SK-N-SH (cell line): ENCODE data around the gene P3H3. TPM values are rescaled to one million over a fixed set of nuclear protein-coding genes. Genes with fewer than 3 reads are reported as not detected.

Source experiments
- CTCF ChIA-PET: fragments of 300-600, 350-600 bp; formaldehyde crosslinking; extraction: SDS; loops from one replicate; lab custom pipeline; 2021; lab: Yijun Ruan, JAX
- POLR2A ChIA-PET: fragments of 350-600 bp; sonication (Branson Sonifier 250); formaldehyde crosslinking; extraction: SDS; loops from one replicate; lab custom pipeline; 2020; ENCODE audit warnings: antibody characterized with exemption, inconsistent platforms; lab: Yijun Ruan, JAX
- DNase-seq: peaks from one replicate; pipeline ENCODE4 v3.0.0; 2012
- H2AFZ ChIP-seq: fragments of 200-600 bp; sonication (generic); 2 replicates; pipeline ENCODE4 v1.8.1; 2016; ENCODE audit warnings: antibody characterized with exemption, mild to moderate bottlenecking, low read depth
- H3F3A ChIP-seq: fragments of 200-600 bp; sonication (generic); replicated peaks from 2 replicates; pipeline ENCODE3; 2016; ENCODE audit warnings: antibody characterized with exemption, mild to moderate bottlenecking; ENCODE audit not compliant: insufficient read depth
- H3K27ac ChIP-seq, 2 experiments: fragments of 200-500 bp in 1 of 2; fragments of 200-600 bp in 1 of 2; sonication (Bioruptor generic) in 1 of 2; sonication (generic), shearing (Covaris generic) in 1 of 2; 2 replicates each; pipeline versions ENCODE4 v1.5.1 to v1.6.1; 2014 to 2016; ENCODE audit warnings: low read depth in 2 of 2, inconsistent platforms in 1 of 2, low read length in 1 of 2, mild to moderate bottlenecking in 1 of 2, mixed read lengths in 1 of 2
- H3K27me3 ChIP-seq: fragments of 200-600 bp; sonication (generic), shearing (Covaris generic); 2 replicates; pipeline ENCODE4 v1.6.1; 2016; ENCODE audit warnings: mixed run types; ENCODE audit not compliant: insufficient read depth
- H3K36me3 ChIP-seq, 2 experiments: fragments of 200-500 bp in 1 of 2; fragments of 200-600 bp in 1 of 2; sonication (Bioruptor generic) in 1 of 2; sonication (generic) in 1 of 2; replicated peaks in 1 of 2; 2 replicates each; pipeline versions ENCODE3 to v1.5.1; 2014 to 2016; ENCODE audit warnings: low read length in 1 of 2, mild to moderate bottlenecking in 1 of 2; ENCODE audit not compliant: insufficient read depth in 2 of 2, control insufficient read depth in 1 of 2
- H3K4me1 ChIP-seq, 2 experiments: fragments of 200-500 bp in 1 of 2; fragments of 200-600 bp in 1 of 2; sonication (Bioruptor generic) in 1 of 2; sonication (generic), shearing (Covaris generic) in 1 of 2; 2 replicates each; pipeline versions ENCODE4 v1.5.1 to v1.6.1; 2014 to 2016; ENCODE audit warnings: low read depth in 1 of 2, low read length in 1 of 2, mixed run types in 1 of 2; ENCODE audit not compliant: insufficient read depth in 2 of 2, control insufficient read depth in 1 of 2
- H3K4me2 ChIP-seq: fragments of 200-600 bp; sonication (generic), shearing (Covaris generic); 2 replicates; pipeline ENCODE4 v1.6.1; 2017; ENCODE audit warnings: mixed run types
- H3K4me3 ChIP-seq, 2 experiments: fragments of 200-500 bp in 1 of 2; fragments of 200-600 bp in 1 of 2; sonication (Bioruptor generic) in 1 of 2; sonication (generic), shearing (Covaris generic) in 1 of 2; 2 replicates each; pipeline versions ENCODE4 v1.5.1 to v1.8.1; 2014 to 2016; ENCODE audit warnings: low read depth in 2 of 2, inconsistent platforms in 1 of 2, low read length in 1 of 2, mild to moderate bottlenecking in 1 of 2, mixed read lengths in 1 of 2, moderate library complexity in 1 of 2
- H3K79me2 ChIP-seq: fragments of 200-600 bp; sonication (generic); 2 replicates; pipeline ENCODE4 v1.8.1; 2017; ENCODE audit warnings: mild to moderate bottlenecking; ENCODE audit not compliant: insufficient read depth
- H3K9ac ChIP-seq: fragments of 200-600 bp; sonication (generic); 2 replicates; pipeline ENCODE4 v1.6.1; 2017; ENCODE audit warnings: mixed run types
- H3K9me2 ChIP-seq: fragments of 200-600 bp; sonication (generic); 2 replicates; pipeline ENCODE4 v1.6.1; 2017; ENCODE audit warnings: mixed run types
- H3K9me3 ChIP-seq: fragments of 200-600 bp; sonication (generic); 2 replicates; pipeline ENCODE4 v1.6.1; 2017; ENCODE audit warnings: mixed run types, mild to moderate bottlenecking, moderate library complexity
- H4K20me1 ChIP-seq: fragments of 200-600 bp; sonication (generic); 2 replicates; pipeline ENCODE4 v1.6.1; 2017; ENCODE audit warnings: mild to moderate bottlenecking, mixed run types; ENCODE audit not compliant: insufficient read depth
- EP300 ChIP-seq, 2 experiments: IDR thresholded peaks; 2 replicates each; pipeline versions ENCODE4 v1.4.0 to v1.6.1; 2012; ENCODE audit warnings: borderline replicate concordance in 1 of 2, low read depth in 1 of 2, low read length in 1 of 2
- FOSL2 ChIP-seq: IDR thresholded peaks from 2 replicates; pipeline ENCODE4 v1.4.0; 2012; ENCODE audit warnings: low read depth, mild to moderate bottlenecking, moderate library complexity, borderline replicate concordance
- FOXM1 ChIP-seq: IDR thresholded peaks from 2 replicates; pipeline ENCODE4 v1.4.0; 2012; ENCODE audit warnings: low read depth, mild to moderate bottlenecking
- GABPA ChIP-seq: IDR thresholded peaks from 2 replicates; pipeline ENCODE4 v1.4.0; 2012; ENCODE audit warnings: low read depth, mild to moderate bottlenecking
- JUND ChIP-seq: IDR thresholded peaks from 2 replicates; pipeline ENCODE4 v1.4.0; 2012
- MEF2A ChIP-seq: IDR thresholded peaks from 2 replicates; pipeline ENCODE4 v1.4.0; 2012; ENCODE audit warnings: low read depth, borderline replicate concordance
- NFIC ChIP-seq: IDR thresholded peaks from 2 replicates; pipeline ENCODE4 v1.4.0; 2012; ENCODE audit warnings: borderline replicate concordance
- POLR2AphosphoS5 ChIP-seq: IDR thresholded peaks from 2 replicates; pipeline ENCODE4 v1.6.1; 2012; ENCODE audit warnings: low read depth, low read length
- RAD21 ChIP-seq: IDR thresholded peaks from 2 replicates; pipeline ENCODE4 v1.6.1; 2012; ENCODE audit warnings: mild to moderate bottlenecking, low read length
- RCOR1 ChIP-seq: fragments of 150-350 bp; IDR thresholded peaks from 2 replicates; pipeline ENCODE4 v1.6.1; 2017; ENCODE audit warnings: antibody characterized with exemption, low read length
- RFX5 ChIP-seq: IDR thresholded peaks from 2 replicates; pipeline ENCODE4 v1.6.1; 2012; ENCODE audit warnings: mild to moderate bottlenecking, improper control_type of control experiment, low read length
- SMC3 ChIP-seq: IDR thresholded peaks from 2 replicates; pipeline ENCODE4 v1.6.1; 2012; ENCODE audit warnings: low read depth, low read length, improper control_type of control experiment
- WGBS: methylation state at CpG from one replicate; pipeline ENCODE4 v1.1.6; 2017; ENCODE audit warnings: low lambda C conversion rate; 5-methylcytosine and 5-hydroxymethylcytosine counted together
- polyA plus RNA-seq, 3 experiments: library from polyadenylated mRNA; depleted of rRNA; stranded (reverse); fragments of >200 nt; gene quantifications; 2 replicates each; pipeline ENCODE4 v1.2.3, GENCODE V29; 2012
- TF ChIP-seq, protein P1 (sequence below): IDR thresholded peaks from 2 replicates; pipeline ENCODE4 v1.4.0; 2012; ENCODE audit warnings: low read depth, borderline replicate concordance
- TF ChIP-seq, protein P2 (sequence below): IDR thresholded peaks from 2 replicates; pipeline ENCODE4; 2012
- TF ChIP-seq, protein P3 (sequence below): IDR thresholded peaks from 2 replicates; pipeline ENCODE4 v1.4.0; 2012; ENCODE audit warnings: low read depth

Gene P3H3
- polyA plus RNA-seq, 1 of the 3 experiments (the other 2 are of a cell fraction), result 74.6 TPM

GRCh38 chr12:6830286-6830890 is 2.2 kb downstream of the P3H3 start:
- H3K27me3 ChIP-seq, result no peaks in the 10 kb centered on the region
- H3K79me2 ChIP-seq, result peaks cover 31% of the 10 kb centered on the region
- H2AFZ ChIP-seq, result no peak overlapping the region
- H4K20me1 ChIP-seq, result 0 out of 2 replicates have a peak, but pooled peaks cover 6% of the 10 kb centered on the region
- H3K4me3 ChIP-seq, result peak overlapping the region in 1 of 2 experiments; percentile 73; a peak in 2 of 4 replicates
- ChIA-PET CTCF (interaction anchor here (0.6 to 14.1 kb wide), 10 partner anchors 14 to 106 kb away, joined by 3 to 246 read pairs (median 4); partner anchors contain the start of genes CDCA3, COPS7A, GNB3 and MLF2), POLR2A (interaction anchor here (2.0 to 7.0 kb wide), 3 partner anchors 10 to 77 kb away, joined by 5 to 46 read pairs (median 25); partner anchors contain the start of genes CDCA3, MLF2 and USP5)
- H3K36me3 ChIP-seq, result peaks cover 26 to 38% of the 10 kb centered on the region in 2 experiments
- H3F3A ChIP-seq, result peaks cover 8% of the 10 kb centered on the region
- H3K4me1 ChIP-seq, result peaks cover 10 to 28% of the 10 kb centered on the region in 2 experiments; a peak in 3 of 4 replicates
- WGBS, result 90% methylated on average over 9 of the region's 11 CpGs
- H3K9me2 ChIP-seq, result no peaks in the 10 kb centered on the region
- H3K9me3 ChIP-seq, result no peaks in the 10 kb centered on the region
- no peak for DNase-seq
- TF ChIP-seq POLR2AphosphoS5 (no peak), MEF2A (no peak)
- TF ChIP-seq, protein P1, sequence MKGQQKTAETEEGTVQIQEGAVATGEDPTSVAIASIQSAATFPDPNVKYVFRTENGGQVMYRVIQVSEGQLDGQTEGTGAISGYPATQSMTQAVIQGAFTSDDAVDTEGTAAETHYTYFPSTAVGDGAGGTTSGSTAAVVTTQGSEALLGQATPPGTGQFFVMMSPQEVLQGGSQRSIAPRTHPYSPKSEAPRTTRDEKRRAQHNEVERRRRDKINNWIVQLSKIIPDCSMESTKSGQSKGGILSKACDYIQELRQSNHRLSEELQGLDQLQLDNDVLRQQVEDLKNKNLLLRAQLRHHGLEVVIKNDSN, result no peak
- peak overlapping the region in 1 of 2 experiments; percentile 93; a peak in 1 of 4 replicates for H3K27ac ChIP-seq
- peak overlapping the region; percentile 94 for H3K4me2 ChIP-seq
- no peak overlapping the region for H3K9ac ChIP-seq

DNA sequence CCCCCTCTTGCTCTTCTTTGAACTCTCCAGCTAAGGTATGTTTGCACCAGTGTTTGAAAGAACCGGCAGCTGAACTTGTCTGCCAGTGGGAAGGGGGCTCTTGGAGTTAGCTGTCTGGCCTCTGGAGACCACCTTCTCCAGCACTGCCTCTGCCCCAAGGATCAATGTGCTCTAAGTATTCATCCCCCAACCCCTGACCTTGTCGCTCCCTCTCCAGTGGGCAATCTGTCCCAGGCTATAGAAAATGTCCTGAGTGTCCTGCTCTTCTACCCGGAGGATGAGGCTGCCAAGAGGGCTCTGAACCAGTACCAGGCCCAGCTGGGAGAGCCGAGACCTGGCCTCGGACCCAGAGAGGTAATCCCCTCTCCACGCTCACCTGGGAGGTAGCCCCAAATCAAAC is 2.8 kb downstream of the P3H3 start:
- Histone ChIP-seq H3K4me1 (peaks cover 5 to 23% of the 10 kb centered on the region in 2 experiments; a peak in 2 of 4 replicates), H3K79me2 (peaks cover 31% of the 10 kb centered on the region), H3K4me3 (no peak overlapping the region), H3K36me3 (peaks cover 28 to 38% of the 10 kb centered on the region in 2 experiments), H3F3A (peaks cover 5% of the 10 kb centered on the region), H3K9me2 (no peaks in the 10 kb centered on the region), H3K4me2 (no peak overlapping the region), H4K20me1 (0 out of 2 replicates have a peak, but pooled peaks cover 8% of the 10 kb centered on the region), H3K27me3 (no peaks in the 10 kb centered on the region), H3K9ac (no peak overlapping the region), H2AFZ (no peak overlapping the region), H3K27ac (no peak overlapping the region), H3K9me3 (no peaks in the 10 kb centered on the region)
- 100% methylated on average over 2 of the region's 6 CpGs for WGBS
- TF ChIP-seq RAD21 (no peak), POLR2AphosphoS5 (no peak), RCOR1 (no peak), FOXM1 (no peak), RFX5 (no peak), SMC3 (no peak), FOSL2 (no peak), NFIC (no peak), EP300 (IDR thresholded peaks at IDR 0.05; ENCODE audit: borderline replicate concordance in 1 of 2, low read depth in 1 of 2, low read length in 1 of 2) (no peak), GABPA (no peak), JUND (no peak)
- TF ChIP-seq, protein P2, sequence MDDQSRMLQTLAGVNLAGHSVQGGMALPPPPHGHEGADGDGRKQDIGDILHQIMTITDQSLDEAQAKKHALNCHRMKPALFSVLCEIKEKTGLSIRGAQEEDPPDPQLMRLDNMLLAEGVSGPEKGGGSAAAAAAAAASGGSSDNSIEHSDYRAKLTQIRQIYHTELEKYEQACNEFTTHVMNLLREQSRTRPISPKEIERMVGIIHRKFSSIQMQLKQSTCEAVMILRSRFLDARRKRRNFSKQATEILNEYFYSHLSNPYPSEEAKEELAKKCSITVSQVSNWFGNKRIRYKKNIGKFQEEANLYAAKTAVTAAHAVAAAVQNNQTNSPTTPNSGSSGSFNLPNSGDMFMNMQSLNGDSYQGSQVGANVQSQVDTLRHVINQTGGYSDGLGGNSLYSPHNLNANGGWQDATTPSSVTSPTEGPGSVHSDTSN, result no peak
- TF ChIP-seq, protein P3, sequence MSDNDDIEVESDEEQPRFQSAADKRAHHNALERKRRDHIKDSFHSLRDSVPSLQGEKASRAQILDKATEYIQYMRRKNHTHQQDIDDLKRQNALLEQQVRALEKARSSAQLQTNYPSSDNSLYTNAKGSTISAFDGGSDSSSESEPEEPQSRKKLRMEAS, result no peak
- CTCF ChIA-PET, result interaction anchor here (0.9 to 14.1 kb wide), 6 partner anchors 17 to 77 kb away, joined by 3 to 246 read pairs (median 46); partner anchors contain the start of genes CDCA3, GNB3, MLF2 and PTMS
- POLR2A ChIA-PET, result interaction anchor here (4.0 kb wide), 1 partner anchor 21 kb away, joined by 25 read pairs; the partner anchor contains the start of genes CDCA3 and USP5
- no peak for DNase-seq
